ENCODE measurements around the gene PRR9. TPM values are rescaled to one million over a fixed set of nuclear protein-coding genes. Genes with fewer than 3 reads are reported as not detected.

Gene PRR9, protein sequence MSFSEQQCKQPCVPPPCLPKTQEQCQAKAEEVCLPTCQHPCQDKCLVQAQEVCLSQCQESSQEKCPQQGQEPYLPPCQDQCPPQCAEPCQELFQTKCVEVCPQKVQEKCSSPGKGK
- not detected in 2 replicates for total RNA-seq (2021)
- not detected for Bru-seq, nascent RNA
- BruChase-seq, experiment 1, labeled RNA remaining after a 2-hour chase = not detected
- BruChase-seq, experiment 2, labeled RNA remaining after a 6-hour chase = not detected
- long read RNA-seq = 0 reads

DNA sequence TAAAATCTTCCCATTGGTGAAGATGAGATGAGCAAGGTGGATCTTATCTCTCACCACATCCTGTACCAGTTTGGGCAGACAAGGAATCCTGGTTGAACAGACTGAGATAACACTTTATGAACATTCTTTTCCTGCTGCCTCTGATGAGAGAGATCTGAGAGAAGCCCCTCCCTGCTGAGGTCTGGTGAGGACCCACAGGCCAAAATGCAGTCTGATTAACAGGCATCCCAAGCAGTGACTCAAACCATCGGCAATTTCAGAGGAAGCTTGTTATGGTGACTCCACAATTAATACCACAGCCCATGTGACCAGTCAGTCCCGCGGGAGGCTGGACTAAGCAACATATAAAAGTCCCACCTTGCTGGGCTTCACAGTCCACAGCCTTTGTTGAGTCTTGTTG is at the start of gene PRR9:
Gene PRR9 (plus strand): TSS at position 373 of the 400 bp plus-strand sequence. CDS start 561 bp downstream, outside the sequence.
- Histone ChIP-seq H3K9me2 (ENCODE audit: insufficient read depth) (no peaks in the 10 kb centered on the region), H3F3A (ENCODE audit: insufficient read depth, low read depth) (no peaks in the 10 kb centered on the region), H3K79me2 (ENCODE audit: low read depth) (no peaks in the 10 kb centered on the region), H3K36me3 (ENCODE audit: low read depth) (no peaks in the 10 kb centered on the region), H3K27ac (no peak within 1 kb of the TSS), H3K4me3 (no peak within 1 kb of the TSS), H3K9me3 (ENCODE audit: insufficient read depth, low read depth) (no peaks in the 10 kb centered on the region), H4K20me1 (ENCODE audit: insufficient read depth) (no peaks in the 10 kb centered on the region), H3K4me1 (replicated peaks; ENCODE audit: insufficient read depth) (no peaks in the 10 kb centered on the region), H3K4me2 (no peak within 1 kb of the TSS), H3K27me3 (ENCODE audit: insufficient read depth, low read depth) (peaks cover 22% of the 10 kb centered on the region), H2AFZ (no peak within 1 kb of the TSS)
- no peak for DNase-seq
- POLR2A ChIA-PET (ENCODE audit: unreplicated experiment) = no interaction called here
- intact Hi-C loops (cut with micrococcal nuclease; ENCODE audit: unreplicated experiment) = no loop called here
- TF ChIP-seq, protein P1, sequence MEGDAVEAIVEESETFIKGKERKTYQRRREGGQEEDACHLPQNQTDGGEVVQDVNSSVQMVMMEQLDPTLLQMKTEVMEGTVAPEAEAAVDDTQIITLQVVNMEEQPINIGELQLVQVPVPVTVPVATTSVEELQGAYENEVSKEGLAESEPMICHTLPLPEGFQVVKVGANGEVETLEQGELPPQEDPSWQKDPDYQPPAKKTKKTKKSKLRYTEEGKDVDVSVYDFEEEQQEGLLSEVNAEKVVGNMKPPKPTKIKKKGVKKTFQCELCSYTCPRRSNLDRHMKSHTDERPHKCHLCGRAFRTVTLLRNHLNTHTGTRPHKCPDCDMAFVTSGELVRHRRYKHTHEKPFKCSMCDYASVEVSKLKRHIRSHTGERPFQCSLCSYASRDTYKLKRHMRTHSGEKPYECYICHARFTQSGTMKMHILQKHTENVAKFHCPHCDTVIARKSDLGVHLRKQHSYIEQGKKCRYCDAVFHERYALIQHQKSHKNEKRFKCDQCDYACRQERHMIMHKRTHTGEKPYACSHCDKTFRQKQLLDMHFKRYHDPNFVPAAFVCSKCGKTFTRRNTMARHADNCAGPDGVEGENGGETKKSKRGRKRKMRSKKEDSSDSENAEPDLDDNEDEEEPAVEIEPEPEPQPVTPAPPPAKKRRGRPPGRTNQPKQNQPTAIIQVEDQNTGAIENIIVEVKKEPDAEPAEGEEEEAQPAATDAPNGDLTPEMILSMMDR (conservative IDR thresholded peaks at IDR 0.05) = no peak
- no peak for TF ChIP-seq EZH2 (IDR thresholded peaks at IDR 0.05; ENCODE audit: low read depth)
- no TSS peak for BruUV-seq (replicated peaks)
- CTCF ChIA-PET = no interaction called here

DNA sequence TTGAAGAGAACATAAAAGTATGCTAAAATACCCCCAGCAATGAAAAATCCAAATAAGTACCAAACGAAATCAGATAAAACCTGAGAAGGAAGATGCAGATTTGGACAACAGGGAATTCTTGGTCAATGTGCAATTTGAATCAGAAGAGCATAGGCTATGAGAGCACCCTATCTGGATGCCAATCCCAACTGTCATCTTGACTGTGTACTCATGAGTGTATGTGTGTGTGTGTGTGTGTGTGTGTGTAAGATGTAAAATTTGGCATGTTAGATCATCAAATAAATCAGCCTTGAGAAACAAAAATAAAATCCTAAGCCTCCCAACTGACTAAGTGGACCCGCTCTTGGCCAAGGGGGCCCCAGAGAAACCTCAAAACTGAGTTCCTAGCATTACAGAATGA is 48.7 kb upstream of the PRR9 start:
- BruUV-seq (replicated peaks) = no TSS peak
- TF ChIP-seq, protein P1 (conservative IDR thresholded peaks at IDR 0.05) = no peak
- no peak for TF ChIP-seq EZH2 (IDR thresholded peaks at IDR 0.05; ENCODE audit: low read depth)
- Histone ChIP-seq H3K4me1 (replicated peaks; ENCODE audit: insufficient read depth) (no peaks in the 10 kb centered on the region), H3K4me2 (no peak overlapping the region), H3K9me3 (ENCODE audit: insufficient read depth, low read depth) (no peaks in the 10 kb centered on the region), H2AFZ (no peak overlapping the region), H3K27ac (no peak overlapping the region), H4K20me1 (ENCODE audit: insufficient read depth) (no peaks in the 10 kb centered on the region), H3K27me3 (ENCODE audit: insufficient read depth, low read depth) (peaks cover 8% of the 10 kb centered on the region), H3K79me2 (ENCODE audit: low read depth) (no peaks in the 10 kb centered on the region), H3K36me3 (ENCODE audit: low read depth) (no peaks in the 10 kb centered on the region), H3K9me2 (ENCODE audit: insufficient read depth) (no peaks in the 10 kb centered on the region), H3K4me3 (no peak overlapping the region), H3F3A (ENCODE audit: insufficient read depth, low read depth) (no peaks in the 10 kb centered on the region)
- CTCF ChIA-PET = no interaction called here
- DNase-seq = no peak
- intact Hi-C loops (cut with micrococcal nuclease; ENCODE audit: unreplicated experiment) = no loop called here
- POLR2A ChIA-PET (ENCODE audit: unreplicated experiment) = no interaction called here

- DNase-seq = no peak
- no peak overlapping the region for H3K4me3 ChIP-seq
- no peak overlapping the region for H3K4me2 ChIP-seq
- H3F3A ChIP-seq (ENCODE audit: insufficient read depth, low read depth) = no peaks in the 10 kb centered on the region
- no peak overlapping the region for H3K27ac ChIP-seq
- H3K79me2 ChIP-seq (ENCODE audit: low read depth) = no peaks in the 10 kb centered on the region
- ChIA-PET CTCF (no interaction called here), POLR2A (ENCODE audit: unreplicated experiment) (no interaction called here)
- no peaks in the 10 kb centered on the region for H3K9me2 ChIP-seq (ENCODE audit: insufficient read depth)
- H3K27me3 ChIP-seq (ENCODE audit: insufficient read depth, low read depth) = no peaks in the 10 kb centered on the region
- no peak overlapping the region for H2AFZ ChIP-seq
- BruUV-seq (replicated peaks) = no TSS peak
- H4K20me1 ChIP-seq (ENCODE audit: insufficient read depth) = no peaks in the 10 kb centered on the region
- no peaks in the 10 kb centered on the region for H3K4me1 ChIP-seq (replicated peaks; ENCODE audit: insufficient read depth)
- H3K9me3 ChIP-seq (ENCODE audit: insufficient read depth, low read depth) = no peaks in the 10 kb centered on the region
- TF ChIP-seq, protein P1 (conservative IDR thresholded peaks at IDR 0.05) = no peak
- TF ChIP-seq EZH2 (IDR thresholded peaks at IDR 0.05; ENCODE audit: low read depth) = no peak
- intact Hi-C loops (cut with micrococcal nuclease; ENCODE audit: unreplicated experiment) = no loop called here
- no peaks in the 10 kb centered on the region for H3K36me3 ChIP-seq (ENCODE audit: low read depth)
Observed at GRCh38 chr1:153174624-153175023, 42.8 kb upstream of the PRR9 start.

Data from PC-9 (cell line).